H9 (cell line): ENCODE results near the gene FADS3. TPM values are rescaled to one million over a fixed set of nuclear protein-coding genes. Genes with fewer than 3 reads are reported as not detected.

Experiments
- DNase-seq: peaks from one replicate; pipeline ENCODE4 v3.0.0-alpha.2; 2017
- H2AFZ ChIP-seq: one replicate; pipeline ENCODE4 v1.6.1; 2013; ENCODE audit warnings: mild to moderate bottlenecking, low read length, control low read depth, moderate library complexity
- H2AK5ac ChIP-seq: 2 replicates; pipeline ENCODE4 v1.6.1; 2013; ENCODE audit warnings: low read length, control low read depth, mixed read lengths; ENCODE audit not compliant: insufficient read length
- H2BK120ac ChIP-seq: one replicate; pipeline ENCODE4 v1.6.1; 2013; ENCODE audit warnings: low read depth, mild to moderate bottlenecking, low read length, control low read depth, inconsistent platforms; ENCODE audit not compliant: poor library complexity, severe bottlenecking
- H2BK12ac ChIP-seq: 2 replicates; pipeline ENCODE4 v1.6.1; 2013; ENCODE audit warnings: low read length, control low read depth, mixed read lengths, low read depth; ENCODE audit not compliant: insufficient read length
- H2BK15ac ChIP-seq: 2 replicates; pipeline ENCODE4 v1.6.1; 2013; ENCODE audit warnings: low read depth, low read length, control low read depth
- H2BK20ac ChIP-seq: one replicate; pipeline ENCODE4 v1.6.1; 2013; ENCODE audit warnings: low read depth, mild to moderate bottlenecking, low read length, control low read depth, inconsistent platforms; ENCODE audit not compliant: poor library complexity, severe bottlenecking
- H2BK5ac ChIP-seq: 2 replicates; pipeline ENCODE4 v1.6.1; 2013; ENCODE audit warnings: low read length, control low read depth, mixed read lengths; ENCODE audit not compliant: insufficient read length
- H3K14ac ChIP-seq: 2 replicates; pipeline ENCODE4 v1.6.1; 2013; ENCODE audit warnings: low read length, control low read depth; ENCODE audit not compliant: insufficient read depth
- H3K18ac ChIP-seq: 2 replicates; pipeline ENCODE4 v1.6.1; 2013; ENCODE audit warnings: low read depth, mild to moderate bottlenecking, mixed read lengths, low read length, control low read depth; ENCODE audit not compliant: insufficient read length
- H3K23ac ChIP-seq: 2 replicates; pipeline ENCODE4 v1.6.1; 2013; ENCODE audit warnings: low read length, control low read depth, mixed read lengths, low read depth; ENCODE audit not compliant: insufficient read length
- H3K23me2 ChIP-seq: 2 replicates; pipeline ENCODE4 v1.6.1; 2013; ENCODE audit warnings: low read depth, mild to moderate bottlenecking, mixed read lengths, low read length, control low read depth; ENCODE audit not compliant: insufficient read length, poor library complexity, severe bottlenecking
- H3K27ac ChIP-seq: 2 replicates; pipeline ENCODE4 v1.5.1; 2013; ENCODE audit warnings: low read length, control low read depth, mixed read lengths, low read depth; ENCODE audit not compliant: insufficient read length
- H3K27me3 ChIP-seq: 2 replicates; pipeline ENCODE4 v1.6.1; 2013; ENCODE audit warnings: low read length, control low read depth, inconsistent platforms; ENCODE audit not compliant: insufficient read depth
- H3K4ac ChIP-seq: 2 replicates; pipeline ENCODE4 v1.6.1; 2013; ENCODE audit warnings: low read depth, mild to moderate bottlenecking, control low read depth, inconsistent platforms, low read length, moderate library complexity
- H3K4me1 ChIP-seq: 2 replicates; pipeline ENCODE4 v1.6.1; 2013; ENCODE audit warnings: low read length, control low read depth, inconsistent platforms; ENCODE audit not compliant: insufficient read depth
- H3K4me2 ChIP-seq: 2 replicates; pipeline ENCODE4 v1.6.1; 2013; ENCODE audit warnings: low read length, control low read depth, mixed read lengths; ENCODE audit not compliant: insufficient read length, insufficient read depth
- H3K56ac ChIP-seq: 2 replicates; pipeline ENCODE4 v1.6.1; 2013; ENCODE audit warnings: low read depth, mild to moderate bottlenecking, mixed read lengths, low read length, control low read depth; ENCODE audit not compliant: insufficient read length
- H3K79me1 ChIP-seq: 2 replicates; pipeline ENCODE4 v1.6.1; 2013; ENCODE audit warnings: low read depth, mild to moderate bottlenecking, moderate library complexity, low read length, control low read depth, inconsistent platforms; ENCODE audit not compliant: insufficient read depth, poor library complexity, severe bottlenecking
- H3K79me2 ChIP-seq: 2 replicates; pipeline ENCODE4 v1.6.1; 2013; ENCODE audit warnings: low read length, control low read depth, inconsistent platforms; ENCODE audit not compliant: insufficient read depth
- H3K9ac ChIP-seq: 2 replicates; pipeline ENCODE4 v1.6.1; 2013; ENCODE audit warnings: low read length, control low read depth, mixed read lengths; ENCODE audit not compliant: insufficient read length; ENCODE audit errors: extremely low read depth
- H3K9me3 ChIP-seq: one replicate; pipeline ENCODE4 v1.6.1; 2013; ENCODE audit warnings: low read depth, low read length, inconsistent platforms; ENCODE audit not compliant: control insufficient read depth
- H3T11ph ChIP-seq: one replicate; pipeline ENCODE4 v1.6.1; 2013; ENCODE audit warnings: mild to moderate bottlenecking, low read length, control low read depth, inconsistent platforms
- H4K20me1 ChIP-seq: one replicate; pipeline ENCODE4 v1.6.1; 2013; ENCODE audit not compliant: control insufficient read depth, insufficient read length, insufficient read depth
- H4K5ac ChIP-seq: 2 replicates; pipeline ENCODE4 v1.6.1; 2013; ENCODE audit warnings: low read depth, mild to moderate bottlenecking, mixed read lengths, low read length, control low read depth; ENCODE audit not compliant: insufficient read length
- H4K8ac ChIP-seq: replicated peaks from 2 replicates; pipeline ENCODE4 v1.6.1; 2013; ENCODE audit warnings: low read length, control low read depth, mixed read lengths, low read depth; ENCODE audit not compliant: insufficient read length
- H4K91ac ChIP-seq: 2 replicates; pipeline ENCODE4 v1.6.1; 2013; ENCODE audit warnings: low read depth, mild to moderate bottlenecking, moderate library complexity, mixed read lengths, low read length, control low read depth; ENCODE audit not compliant: insufficient read length
- H3K27ac Mint-ChIP-seq, 3 experiments: 2 replicates in 2 of 3; 3 replicates in 1 of 3; pipeline ENCODE4 v1.8.0; 2020 to 2021; ENCODE audit warnings: mixed read lengths in 3 of 3, mild to moderate bottlenecking in 1 of 3, moderate library complexity in 1 of 3
- H3K27me3 Mint-ChIP-seq: 2 replicates; pipeline ENCODE4 v1.8.0; 2021; ENCODE audit warnings: low read depth, mild to moderate bottlenecking, moderate library complexity, mixed read lengths
- H3K36me3 Mint-ChIP-seq, 3 experiments: 2 replicates in 2 of 3; 3 replicates in 1 of 3; pipeline ENCODE4 v1.8.0; 2020 to 2021; ENCODE audit warnings: low read depth in 3 of 3, mixed read lengths in 3 of 3; ENCODE audit not compliant: insufficient read depth in 1 of 3
- H3K4me1 Mint-ChIP-seq, 2 experiments: 2 replicates each; pipeline ENCODE4 v1.8.0; 2020; ENCODE audit warnings: mixed read lengths in 2 of 2
- H3K4me3 Mint-ChIP-seq, 2 experiments: 2 replicates in 1 of 2; 3 replicates in 1 of 2; pipeline ENCODE4 v1.8.0; 2020 to 2021; ENCODE audit warnings: mild to moderate bottlenecking in 2 of 2, mixed read lengths in 2 of 2, moderate library complexity in 1 of 2
- H3K9me3 Mint-ChIP-seq, 2 experiments: 2 replicates in 1 of 2; 3 replicates in 1 of 2; pipeline ENCODE4 v1.8.0; 2020; ENCODE audit warnings: mild to moderate bottlenecking in 2 of 2, mixed read lengths in 2 of 2, moderate library complexity in 1 of 2
- WGBS: extraction: QIAGEN DNeasy Blood & Tissue Kit; methylation state at CpG from one replicate; pipeline ENCODE4 v1.1.7; 2013; ENCODE audit warnings: missing lambda C conversion rate, low lambda C conversion rate, mixed read lengths; ENCODE audit not compliant: insufficient read length; ENCODE audit errors: extremely low coverage; 5-methylcytosine and 5-hydroxymethylcytosine counted together
- total RNA-seq: library from RNA; stranded (reverse); gene quantifications from 2 replicates; pipeline ENCODE4 v1.2.1, GENCODE V29; 2021
- TF ChIP-seq, protein P1 (sequence below): fragments of 200-600 bp; sonication (generic); conservative IDR thresholded peaks from 3 replicates; pipeline ENCODE4 v1.8.0; 2021; ENCODE audit warnings: antibody characterized with exemption, mild to moderate bottlenecking

FADS3 gene
- total RNA-seq, 1 experiment from 2014 or later: 34.9 TPM

DNA sequence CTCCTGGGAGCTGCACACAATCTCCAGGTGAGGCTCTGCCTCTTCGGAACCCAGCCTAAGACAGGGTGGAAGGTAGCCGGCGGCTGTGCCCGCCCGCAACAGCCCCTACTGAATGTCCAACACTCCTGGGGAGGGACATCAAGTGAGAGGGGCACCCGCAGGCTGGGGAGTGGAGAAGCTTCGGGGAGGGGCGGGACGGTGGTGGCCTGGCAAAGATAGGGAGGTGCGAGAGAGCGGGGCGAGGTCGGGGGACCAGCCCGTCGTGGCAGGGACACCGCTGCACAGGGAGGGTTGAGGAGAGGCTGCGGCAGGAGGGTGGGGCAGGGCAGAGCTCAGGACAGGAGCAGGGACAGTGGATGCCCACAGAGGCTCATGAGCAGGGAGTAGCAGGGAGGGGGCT is 8.9 kb upstream of the FADS3 start:
- Histone ChIP-seq H3K4ac (no peak overlapping the region), H3K9me3 (no peaks in the 10 kb centered on the region), H3K79me2 (no peaks in the 10 kb centered on the region), H3K14ac (no peak overlapping the region; the same call in 1 of the 2 replicates), H3T11ph (no peak overlapping the region), H3K4me1 (no peaks in the 10 kb centered on the region), H4K91ac (no peak overlapping the region), H3K27me3 (no peaks in the 10 kb centered on the region), H3K23me2 (no peaks in the 10 kb centered on the region), H3K18ac (no peak overlapping the region), H2BK20ac (no peak overlapping the region), H3K23ac (no peak overlapping the region), H2BK5ac (no peak overlapping the region), H2BK120ac (no peak overlapping the region), H3K27ac (no peak overlapping the region), H3K56ac (no peak overlapping the region), H2AK5ac (no peak overlapping the region), H4K8ac (no peak overlapping the region), H4K5ac (no peak overlapping the region), H4K20me1 (no peaks in the 10 kb centered on the region), H2AFZ (no peak overlapping the region), H3K9ac (no peak overlapping the region), H3K4me2 (no peak overlapping the region), H2BK15ac (no peak overlapping the region), H2BK12ac (no peak overlapping the region), H3K79me1 (no peaks in the 10 kb centered on the region)
- Mint-ChIP-seq H3K27ac (no peak overlapping the region; a peak in 1 of 7 replicates), H3K4me3 (no peak overlapping the region), H3K27me3 (peaks cover 7% of the 10 kb centered on the region), H3K4me1 (peaks cover 6 to 40% of the 10 kb centered on the region in 2 experiments), H3K36me3 (no peaks in the 10 kb centered on the region), H3K9me3 (no peaks in the 10 kb centered on the region)
- no CpG with 5 or more reads among the region's 17 CpGs for WGBS
- no peak for DNase-seq
- TF ChIP-seq, protein P1, sequence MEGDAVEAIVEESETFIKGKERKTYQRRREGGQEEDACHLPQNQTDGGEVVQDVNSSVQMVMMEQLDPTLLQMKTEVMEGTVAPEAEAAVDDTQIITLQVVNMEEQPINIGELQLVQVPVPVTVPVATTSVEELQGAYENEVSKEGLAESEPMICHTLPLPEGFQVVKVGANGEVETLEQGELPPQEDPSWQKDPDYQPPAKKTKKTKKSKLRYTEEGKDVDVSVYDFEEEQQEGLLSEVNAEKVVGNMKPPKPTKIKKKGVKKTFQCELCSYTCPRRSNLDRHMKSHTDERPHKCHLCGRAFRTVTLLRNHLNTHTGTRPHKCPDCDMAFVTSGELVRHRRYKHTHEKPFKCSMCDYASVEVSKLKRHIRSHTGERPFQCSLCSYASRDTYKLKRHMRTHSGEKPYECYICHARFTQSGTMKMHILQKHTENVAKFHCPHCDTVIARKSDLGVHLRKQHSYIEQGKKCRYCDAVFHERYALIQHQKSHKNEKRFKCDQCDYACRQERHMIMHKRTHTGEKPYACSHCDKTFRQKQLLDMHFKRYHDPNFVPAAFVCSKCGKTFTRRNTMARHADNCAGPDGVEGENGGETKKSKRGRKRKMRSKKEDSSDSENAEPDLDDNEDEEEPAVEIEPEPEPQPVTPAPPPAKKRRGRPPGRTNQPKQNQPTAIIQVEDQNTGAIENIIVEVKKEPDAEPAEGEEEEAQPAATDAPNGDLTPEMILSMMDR: no peak
